ENCODE results near the gene ZNF555. TPM values are rescaled to one million over a fixed set of nuclear protein-coding genes. Genes with fewer than 3 reads are reported as not detected.

Gene ZNF555
- total and polyA plus RNA-seq, 2 of the 13 experiments (the other 11 are each of a cell fraction or from before 2014, with no cell fraction given), result 5.0 to 8.0 TPM

DNA sequence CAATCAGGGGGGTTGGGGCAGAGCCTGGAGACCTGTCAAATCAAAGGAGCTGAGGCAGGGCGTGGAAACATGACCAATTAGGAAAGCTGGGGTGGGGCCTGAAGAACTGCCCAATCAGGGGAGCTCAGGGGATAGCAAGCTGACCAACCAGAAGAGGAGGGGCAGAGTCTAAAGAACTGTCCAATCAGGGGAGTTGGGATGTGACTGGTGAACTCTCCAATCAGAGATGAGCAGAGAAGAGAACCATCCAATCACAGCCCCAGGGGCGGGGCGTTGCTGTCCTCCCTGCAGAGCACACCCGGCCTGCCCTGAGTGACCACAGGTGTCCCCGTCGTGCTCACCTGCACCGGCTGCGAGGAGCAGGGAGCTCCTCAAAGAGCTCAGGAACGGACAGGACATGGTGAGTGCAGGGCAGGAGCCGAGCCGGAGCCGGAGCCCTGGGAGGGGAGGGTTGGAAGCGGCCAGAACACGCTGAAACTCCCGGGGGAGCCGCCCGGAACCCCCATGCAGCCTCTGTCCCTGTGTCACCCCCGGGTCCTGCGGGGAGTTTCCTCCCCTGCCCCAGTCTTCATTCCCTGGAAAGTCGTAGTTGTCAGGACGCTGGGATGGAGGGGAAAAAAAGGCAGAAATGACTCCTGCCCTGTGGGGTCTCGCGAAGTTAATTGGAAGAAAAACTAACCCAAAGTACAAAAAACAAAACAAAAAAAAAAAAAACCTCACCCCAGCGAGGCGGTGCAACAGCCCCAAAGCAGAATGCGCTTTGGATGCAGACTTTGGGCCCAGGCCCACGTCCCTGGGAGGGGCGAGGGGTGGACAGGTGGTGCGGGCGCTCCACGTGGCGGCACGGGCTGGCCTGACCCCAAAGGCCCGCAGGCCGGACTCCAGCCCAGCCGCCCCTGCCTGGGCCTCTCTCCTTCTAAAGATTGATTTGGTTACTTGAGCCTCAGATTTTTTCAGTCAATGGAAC, 26.0 kb downstream of the ZNF555 start, which contains the start of gene ZNF556 (continued):
- TF ChIP-seq SOX5 (CRISPR knock-in tag; IDR thresholded peaks at IDR 0.05; ENCODE audit: borderline replicate concordance) (0 out of 2 replicates have a peak, but pooled peaks have one; percentile 9), TOPORS (CRISPR knock-in tag; IDR thresholded peaks at IDR 0.05) (no peak), TRIM24 (CRISPR knock-in tag; IDR thresholded peaks at IDR 0.05) (no peak), SIN3A (IDR thresholded peaks at IDR 0.05; ENCODE audit: borderline replicate concordance, low read depth, low read length) (peak; percentile 92; the same call in 1 of the 2 replicates), NRL (CRISPR knock-in tag; IDR thresholded peaks at IDR 0.05; ENCODE audit: borderline replicate concordance) (peak; percentile 64; the same call in 1 of the 2 replicates), ZNF260 (CRISPR knock-in tag; IDR thresholded peaks at IDR 0.05; ENCODE audit: borderline replicate concordance, low read depth) (no peak), ZNF607 (CRISPR knock-in tag; IDR thresholded peaks at IDR 0.05; ENCODE audit: borderline replicate concordance) (0 out of 2 replicates have a peak, but pooled peaks have one; percentile 13), ZNF674 (CRISPR knock-in tag; IDR thresholded peaks at IDR 0.05; ENCODE audit: low read depth) (no peak), MIER3 (CRISPR knock-in tag; IDR thresholded peaks at IDR 0.05; ENCODE audit: borderline replicate concordance) (0 out of 2 replicates have a peak, but pooled peaks have one; percentile 36), ZFP36 (IDR thresholded peaks at IDR 0.05; ENCODE audit: borderline replicate concordance, low read depth, low read length, partially characterized antibody) (no peak), HMGA1 (CRISPR knock-in tag; conservative IDR thresholded peaks at IDR 0.05) (no peak), KMT2B (CRISPR knock-in tag; IDR thresholded peaks at IDR 0.05) (peak; percentile 30; the same call in 1 of the 2 replicates), ZSCAN9 (CRISPR knock-in tag; IDR thresholded peaks at IDR 0.05; ENCODE audit: borderline replicate concordance) (no peak; the same call in 1 of the 2 replicates), NFKB2 (CRISPR knock-in tag; IDR thresholded peaks at IDR 0.05; ENCODE audit: borderline replicate concordance) (peak; percentile 57; the same call in 1 of the 2 replicates), ZNF230 (CRISPR knock-in tag; IDR thresholded peaks at IDR 0.05) (peak; percentile 59; the same call in 1 of the 2 replicates), SOX6 (IDR thresholded peaks at IDR 0.05) (no peak), SOX6 (CRISPR knock-in tag; IDR thresholded peaks at IDR 0.05) (peak; percentile 54; the same call in 1 of the 2 replicates)
- TF ChIP-seq, protein P1, sequence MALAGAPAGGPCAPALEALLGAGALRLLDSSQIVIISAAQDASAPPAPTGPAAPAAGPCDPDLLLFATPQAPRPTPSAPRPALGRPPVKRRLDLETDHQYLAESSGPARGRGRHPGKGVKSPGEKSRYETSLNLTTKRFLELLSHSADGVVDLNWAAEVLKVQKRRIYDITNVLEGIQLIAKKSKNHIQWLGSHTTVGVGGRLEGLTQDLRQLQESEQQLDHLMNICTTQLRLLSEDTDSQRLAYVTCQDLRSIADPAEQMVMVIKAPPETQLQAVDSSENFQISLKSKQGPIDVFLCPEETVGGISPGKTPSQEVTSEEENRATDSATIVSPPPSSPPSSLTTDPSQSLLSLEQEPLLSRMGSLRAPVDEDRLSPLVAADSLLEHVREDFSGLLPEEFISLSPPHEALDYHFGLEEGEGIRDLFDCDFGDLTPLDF (CRISPR knock-in tag; IDR thresholded peaks at IDR 0.05), result no peak
- TF ChIP-seq, protein P2, sequence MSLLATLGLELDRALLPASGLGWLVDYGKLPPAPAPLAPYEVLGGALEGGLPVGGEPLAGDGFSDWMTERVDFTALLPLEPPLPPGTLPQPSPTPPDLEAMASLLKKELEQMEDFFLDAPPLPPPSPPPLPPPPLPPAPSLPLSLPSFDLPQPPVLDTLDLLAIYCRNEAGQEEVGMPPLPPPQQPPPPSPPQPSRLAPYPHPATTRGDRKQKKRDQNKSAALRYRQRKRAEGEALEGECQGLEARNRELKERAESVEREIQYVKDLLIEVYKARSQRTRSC (CRISPR knock-in tag; IDR thresholded peaks at IDR 0.05; ENCODE audit: low read depth), result no peak
- TF ChIP-seq, protein P3, sequence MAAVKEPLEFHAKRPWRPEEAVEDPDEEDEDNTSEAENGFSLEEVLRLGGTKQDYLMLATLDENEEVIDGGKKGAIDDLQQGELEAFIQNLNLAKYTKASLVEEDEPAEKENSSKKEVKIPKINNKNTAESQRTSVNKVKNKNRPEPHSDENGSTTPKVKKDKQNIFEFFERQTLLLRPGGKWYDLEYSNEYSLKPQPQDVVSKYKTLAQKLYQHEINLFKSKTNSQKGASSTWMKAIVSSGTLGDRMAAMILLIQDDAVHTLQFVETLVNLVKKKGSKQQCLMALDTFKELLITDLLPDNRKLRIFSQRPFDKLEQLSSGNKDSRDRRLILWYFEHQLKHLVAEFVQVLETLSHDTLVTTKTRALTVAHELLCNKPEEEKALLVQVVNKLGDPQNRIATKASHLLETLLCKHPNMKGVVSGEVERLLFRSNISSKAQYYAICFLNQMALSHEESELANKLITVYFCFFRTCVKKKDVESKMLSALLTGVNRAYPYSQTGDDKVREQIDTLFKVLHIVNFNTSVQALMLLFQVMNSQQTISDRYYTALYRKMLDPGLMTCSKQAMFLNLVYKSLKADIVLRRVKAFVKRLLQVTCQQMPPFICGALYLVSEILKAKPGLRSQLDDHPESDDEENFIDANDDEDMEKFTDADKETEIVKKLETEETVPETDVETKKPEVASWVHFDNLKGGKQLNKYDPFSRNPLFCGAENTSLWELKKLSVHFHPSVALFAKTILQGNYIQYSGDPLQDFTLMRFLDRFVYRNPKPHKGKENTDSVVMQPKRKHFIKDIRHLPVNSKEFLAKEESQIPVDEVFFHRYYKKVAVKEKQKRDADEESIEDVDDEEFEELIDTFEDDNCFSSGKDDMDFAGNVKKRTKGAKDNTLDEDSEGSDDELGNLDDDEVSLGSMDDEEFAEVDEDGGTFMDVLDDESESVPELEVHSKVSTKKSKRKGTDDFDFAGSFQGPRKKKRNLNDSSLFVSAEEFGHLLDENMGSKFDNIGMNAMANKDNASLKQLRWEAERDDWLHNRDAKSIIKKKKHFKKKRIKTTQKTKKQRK (IDR thresholded peaks at IDR 0.05; ENCODE audit: low read length), result peak; percentile 57; the same call in 1 of the 2 replicates
- TF ChIP-seq, protein P4, sequence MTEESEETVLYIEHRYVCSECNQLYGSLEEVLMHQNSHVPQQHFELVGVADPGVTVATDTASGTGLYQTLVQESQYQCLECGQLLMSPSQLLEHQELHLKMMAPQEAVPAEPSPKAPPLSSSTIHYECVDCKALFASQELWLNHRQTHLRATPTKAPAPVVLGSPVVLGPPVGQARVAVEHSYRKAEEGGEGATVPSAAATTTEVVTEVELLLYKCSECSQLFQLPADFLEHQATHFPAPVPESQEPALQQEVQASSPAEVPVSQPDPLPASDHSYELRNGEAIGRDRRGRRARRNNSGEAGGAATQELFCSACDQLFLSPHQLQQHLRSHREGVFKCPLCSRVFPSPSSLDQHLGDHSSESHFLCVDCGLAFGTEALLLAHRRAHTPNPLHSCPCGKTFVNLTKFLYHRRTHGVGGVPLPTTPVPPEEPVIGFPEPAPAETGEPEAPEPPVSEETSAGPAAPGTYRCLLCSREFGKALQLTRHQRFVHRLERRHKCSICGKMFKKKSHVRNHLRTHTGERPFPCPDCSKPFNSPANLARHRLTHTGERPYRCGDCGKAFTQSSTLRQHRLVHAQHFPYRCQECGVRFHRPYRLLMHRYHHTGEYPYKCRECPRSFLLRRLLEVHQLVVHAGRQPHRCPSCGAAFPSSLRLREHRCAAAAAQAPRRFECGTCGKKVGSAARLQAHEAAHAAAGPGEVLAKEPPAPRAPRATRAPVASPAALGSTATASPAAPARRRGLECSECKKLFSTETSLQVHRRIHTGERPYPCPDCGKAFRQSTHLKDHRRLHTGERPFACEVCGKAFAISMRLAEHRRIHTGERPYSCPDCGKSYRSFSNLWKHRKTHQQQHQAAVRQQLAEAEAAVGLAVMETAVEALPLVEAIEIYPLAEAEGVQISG (CRISPR knock-in tag; IDR thresholded peaks at IDR 0.05), result peak; percentile 69
